Karpas-422 (cell line): ENCODE results near the gene GRM2. TPM values are rescaled to one million over a fixed set of nuclear protein-coding genes. Genes with fewer than 3 reads are reported as not detected.
A peak's percentile ranks its signal among the peaks of the same experiment; 100 is the strongest.

Experiments
- DNase-seq: peaks from one replicate; pipeline ENCODE4 v3.0.0-alpha.2; 2015
- H2AFZ ChIP-seq: fragments of 200-600 bp; sonication (generic); 2 replicates; pipeline ENCODE4 v1.6.1; 2014; ENCODE audit warnings: antibody characterized with exemption, low read length, mixed read lengths
- H3K27ac ChIP-seq: fragments of 200-600 bp; sonication (generic); 2 replicates; pipeline ENCODE4 v1.5.1; 2014; ENCODE audit warnings: mild to moderate bottlenecking, low read length, moderate library complexity
- H3K27me3 ChIP-seq: fragments of 200-600 bp; sonication (generic); 2 replicates; pipeline ENCODE4 v1.6.1; 2014; ENCODE audit warnings: low read length, mixed read lengths
- H3K36me3 ChIP-seq: fragments of 200-600 bp; sonication (generic); 2 replicates; pipeline ENCODE4 v1.6.1; 2014; ENCODE audit warnings: low read length, mixed read lengths; ENCODE audit not compliant: insufficient read depth
- H3K4me1 ChIP-seq: fragments of 200-600 bp; sonication (generic); 2 replicates; pipeline ENCODE4 v1.6.1; 2014; ENCODE audit warnings: mild to moderate bottlenecking, low read length, mixed read lengths
- H3K4me2 ChIP-seq: fragments of 200-600 bp; sonication (generic); 2 replicates; pipeline ENCODE4 v1.6.1; 2014; ENCODE audit warnings: low read length, low read depth, mild to moderate bottlenecking; ENCODE audit not compliant: poor library complexity, severe bottlenecking
- H3K4me3 ChIP-seq: fragments of 200-600 bp; sonication (generic); 2 replicates; pipeline ENCODE4 v1.5.1; 2014; ENCODE audit warnings: mild to moderate bottlenecking, antibody characterized with exemption, low read length, mixed read lengths
- H3K79me2 ChIP-seq: fragments of 200-600 bp; sonication (generic); 2 replicates; pipeline ENCODE4 v1.6.1; 2014; ENCODE audit warnings: mild to moderate bottlenecking, low read length, mixed read lengths
- H3K9ac ChIP-seq: fragments of 200-600 bp; sonication (generic); 2 replicates; pipeline ENCODE4 v1.6.0; 2014; ENCODE audit warnings: low read length
- H3K9me2 ChIP-seq: fragments of 200-600 bp; sonication (generic), shearing (Covaris generic); replicated peaks from 2 replicates; pipeline ENCODE4 v1.6.0; 2014; ENCODE audit warnings: mild to moderate bottlenecking, low read length, moderate library complexity; ENCODE audit not compliant: insufficient read depth
- H3K9me3 ChIP-seq: fragments of 300-700, 200-600 bp; sonication (generic); 2 replicates; pipeline ENCODE4 v1.6.1; 2014; ENCODE audit warnings: low read length, mixed read lengths
- H4K20me1 ChIP-seq: fragments of 200-600 bp; sonication (generic); 2 replicates; pipeline ENCODE4 v1.6.1; 2014; ENCODE audit warnings: mild to moderate bottlenecking, antibody characterized with exemption, low read length, low read depth; ENCODE audit not compliant: insufficient read depth
- total RNA-seq: library from RNA; depleted of rRNA; stranded (reverse); fragments of >200 nt; shearing (Covaris generic); gene quantifications from 2 replicates; pipeline ENCODE4 v1.2.3, GENCODE V29; 2014; ENCODE audit warnings: low replicate concordance

GRM2 gene
- total RNA-seq, 1 experiment from 2014 or later: 0.19 TPM

GRCh38 chr3:51678186-51678585, 28.7 kb upstream of the GRM2 start:
- no peak for DNase-seq
- no peaks in the 10 kb centered on the region for H3K9me2 ChIP-seq
- no peak overlapping the region for H3K27ac ChIP-seq
- H2AFZ ChIP-seq: no peak overlapping the region
- peaks cover 71% of the 10 kb centered on the region for H3K4me1 ChIP-seq
- H3K79me2 ChIP-seq: peaks cover 78% of the 10 kb centered on the region
- H3K4me3 ChIP-seq: no peak overlapping the region
- peaks cover 12% of the 10 kb centered on the region; the same call in 1 of the 2 replicates for H3K36me3 ChIP-seq
- peaks cover 22% of the 10 kb centered on the region; the same call in 1 of the 2 replicates for H4K20me1 ChIP-seq
- no peak overlapping the region for H3K4me2 ChIP-seq
- no peaks in the 10 kb centered on the region for H3K9me3 ChIP-seq
- no peaks in the 10 kb centered on the region for H3K27me3 ChIP-seq
- no peak overlapping the region; the same call in 1 of the 2 replicates for H3K9ac ChIP-seq

DNA sequence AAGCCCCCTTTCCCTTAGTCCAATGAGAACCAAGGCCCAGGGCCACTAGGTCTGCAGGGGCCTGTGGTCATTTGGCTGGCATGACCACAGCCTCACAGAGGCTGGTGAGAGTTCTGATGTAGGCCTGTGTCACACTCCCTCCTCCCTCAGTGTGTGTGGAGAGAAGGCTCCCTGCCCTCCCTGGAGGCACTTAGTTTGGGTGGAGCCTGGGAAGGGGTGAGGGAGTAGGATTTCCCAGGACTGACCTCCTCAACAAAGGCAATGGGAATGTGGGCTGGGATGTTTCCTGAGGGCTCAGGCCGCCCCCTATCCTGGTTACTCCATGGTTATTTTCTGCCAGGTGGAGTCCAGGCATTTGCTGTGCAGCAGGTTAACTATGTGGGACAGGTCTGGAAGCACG, 28.2 kb upstream of the GRM2 start:
- Histone ChIP-seq H3K4me3 (no peak overlapping the region), H3K27ac (no peak overlapping the region), H3K27me3 (no peaks in the 10 kb centered on the region), H3K79me2 (peaks cover 78% of the 10 kb centered on the region), H3K9me2 (no peaks in the 10 kb centered on the region), H2AFZ (no peak overlapping the region), H3K4me1 (peaks cover 66% of the 10 kb centered on the region), H3K9ac (no peak overlapping the region; the same call in 1 of the 2 replicates), H4K20me1 (peaks cover 22% of the 10 kb centered on the region; the same call in 1 of the 2 replicates), H3K9me3 (no peaks in the 10 kb centered on the region), H3K36me3 (peaks cover 12% of the 10 kb centered on the region; the same call in 1 of the 2 replicates), H3K4me2 (no peak overlapping the region)
- no peak for DNase-seq

- 0 out of 2 replicates have a peak overlapping the region, but pooled peaks have one; percentile 8 for H3K27ac ChIP-seq
- peaks cover 12% of the 10 kb centered on the region; the same call in 1 of the 2 replicates for H3K36me3 ChIP-seq
- H3K4me1 ChIP-seq: peaks cover 65% of the 10 kb centered on the region
- H4K20me1 ChIP-seq: peaks cover 22% of the 10 kb centered on the region; the same call in 1 of the 2 replicates
- H3K79me2 ChIP-seq: peaks cover 77% of the 10 kb centered on the region
- no peak overlapping the region for H2AFZ ChIP-seq
- DNase-seq: no peak
- no peaks in the 10 kb centered on the region for H3K27me3 ChIP-seq
- H3K4me2 ChIP-seq: peak overlapping the region; percentile 30
- no peak overlapping the region for H3K4me3 ChIP-seq
- H3K9me2 ChIP-seq: no peaks in the 10 kb centered on the region
- peak overlapping the region; percentile 23 for H3K9ac ChIP-seq
- no peaks in the 10 kb centered on the region for H3K9me3 ChIP-seq
Measured at GRCh38 chr3:51679318-51679717, 27.6 kb upstream of the GRM2 start.

- 0 out of 2 replicates have a peak overlapping the region, but pooled peaks have one; percentile 8 for H3K27ac ChIP-seq
Measured at GRCh38 chr3:51679777-51680176, 27.1 kb upstream of the GRM2 start.

GRCh38 chr3:51680196-51680595, 26.7 kb upstream of the GRM2 start:
- no peak overlapping the region for H3K4me2 ChIP-seq
- H4K20me1 ChIP-seq: peaks cover 21% of the 10 kb centered on the region
- peaks cover 57% of the 10 kb centered on the region for H3K4me1 ChIP-seq
- no peak overlapping the region for H2AFZ ChIP-seq
- no peak overlapping the region for H3K27ac ChIP-seq
- H3K79me2 ChIP-seq: peaks cover 77% of the 10 kb centered on the region
- H3K27me3 ChIP-seq: no peaks in the 10 kb centered on the region
- no peaks in the 10 kb centered on the region for H3K9me3 ChIP-seq
- H3K9ac ChIP-seq: peak overlapping the region; percentile 15; the same call in 1 of the 2 replicates
- H3K4me3 ChIP-seq: no peak overlapping the region
- H3K36me3 ChIP-seq: peaks cover 20% of the 10 kb centered on the region
- H3K9me2 ChIP-seq: no peaks in the 10 kb centered on the region
- no peak for DNase-seq

More at GRCh38 chr3:51679777-51680176, 27.1 kb upstream of the GRM2 start:
- no peaks in the 10 kb centered on the region for H3K27me3 ChIP-seq
- H3K4me1 ChIP-seq: peaks cover 61% of the 10 kb centered on the region
- no peaks in the 10 kb centered on the region for H3K9me2 ChIP-seq
- peak overlapping the region; percentile 30 for H3K4me2 ChIP-seq
- no peaks in the 10 kb centered on the region for H3K9me3 ChIP-seq
- H3K79me2 ChIP-seq: peaks cover 77% of the 10 kb centered on the region
- peak; percentile 59 for DNase-seq
- H4K20me1 ChIP-seq: peaks cover 22% of the 10 kb centered on the region; the same call in 1 of the 2 replicates
- H2AFZ ChIP-seq: no peak overlapping the region
- peaks cover 16% of the 10 kb centered on the region for H3K36me3 ChIP-seq
- no peak overlapping the region for H3K4me3 ChIP-seq
- peak overlapping the region; percentile 23 for H3K9ac ChIP-seq

GRCh38 chr3:51680663-51681230, 26.1 kb upstream of the GRM2 start:
- Histone ChIP-seq H3K9ac (peak overlapping the region; percentile 15; the same call in 1 of the 2 replicates), H2AFZ (no peak overlapping the region), H3K4me2 (peak overlapping the region; percentile 4), H4K20me1 (peaks cover 23% of the 10 kb centered on the region), H3K79me2 (peaks cover 77% of the 10 kb centered on the region), H3K9me3 (no peaks in the 10 kb centered on the region), H3K27me3 (no peaks in the 10 kb centered on the region), H3K36me3 (peaks cover 21% of the 10 kb centered on the region), H3K4me3 (no peak overlapping the region), H3K4me1 (peaks cover 53% of the 10 kb centered on the region), H3K27ac (peak overlapping the region; percentile 25; the same call in 1 of the 2 replicates), H3K9me2 (no peaks in the 10 kb centered on the region)
- no peak for DNase-seq

DNA sequence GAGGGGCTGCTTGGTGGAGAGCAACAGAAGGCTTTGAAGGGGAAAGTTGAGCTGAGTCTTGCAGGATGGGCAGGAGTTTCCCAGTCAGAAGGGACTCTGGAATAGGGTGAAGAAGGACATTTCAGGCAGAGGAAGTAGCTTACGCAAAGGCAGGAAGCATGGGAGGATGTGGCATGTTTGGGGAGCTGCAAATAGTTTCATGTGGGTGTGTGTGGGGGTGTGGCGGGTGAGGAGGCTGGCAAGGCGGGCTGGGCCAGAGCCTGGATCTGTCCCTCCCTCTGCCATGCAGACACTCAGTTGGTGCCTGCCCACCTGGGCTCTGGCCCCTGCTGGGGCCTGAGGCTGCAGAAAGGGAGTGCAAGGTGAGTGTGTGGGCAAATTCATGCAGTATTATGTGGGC, 25.4 kb upstream of the GRM2 start:
- Histone ChIP-seq H3K9me3 (no peaks in the 10 kb centered on the region), H3K4me2 (peak overlapping the region; percentile 4), H3K4me3 (no peak overlapping the region), H3K4me1 (peaks cover 53% of the 10 kb centered on the region), H3K27me3 (no peaks in the 10 kb centered on the region), H3K79me2 (peaks cover 78% of the 10 kb centered on the region), H4K20me1 (peaks cover 16% of the 10 kb centered on the region), H3K9me2 (no peaks in the 10 kb centered on the region), H3K9ac (peak overlapping the region; percentile 15; the same call in 1 of the 2 replicates), H2AFZ (no peak overlapping the region), H3K27ac (peak overlapping the region; percentile 25; the same call in 1 of the 2 replicates), H3K36me3 (peaks cover 23% of the 10 kb centered on the region)
- DNase-seq: peak; percentile 49

GRCh38 chr3:51682079-51682478, 24.8 kb upstream of the GRM2 start:
- no peak overlapping the region for H2AFZ ChIP-seq
- H3K27ac ChIP-seq: no peak overlapping the region
- H3K4me2 ChIP-seq: no peak overlapping the region
- H3K9me2 ChIP-seq: no peaks in the 10 kb centered on the region
- no peaks in the 10 kb centered on the region for H3K27me3 ChIP-seq
- peaks cover 74% of the 10 kb centered on the region for H3K79me2 ChIP-seq
- peaks cover 53% of the 10 kb centered on the region for H3K4me1 ChIP-seq
- peaks cover 13% of the 10 kb centered on the region for H4K20me1 ChIP-seq
- H3K9ac ChIP-seq: 0 out of 2 replicates have a peak overlapping the region, but pooled peaks have one; percentile 15
- H3K9me3 ChIP-seq: no peaks in the 10 kb centered on the region
- DNase-seq: peak; percentile 94
- H3K36me3 ChIP-seq: peaks cover 26% of the 10 kb centered on the region
- no peak overlapping the region for H3K4me3 ChIP-seq
